Stimulated activated CD4-positive, alpha-beta T cell treated with anti-CD3 and anti-CD28 coated beads, Interleukin-12 subunit alpha, Interleukin-12 subunit beta, amount 100 ng/mL, for 4 hours (primary cell): Measurements from ENCODE around the gene PAPOLB.

Experiments
- DNase-seq: peaks from one replicate; pipeline ENCODE4 v3.0.0-alpha.2; 2020

PAPOLB gene

GRCh38 chr7:4820405-4820966 lies 41.3 kb downstream of the PAPOLB start:
- DNase-seq, result no peak

- DNase-seq, result no peak
Observed at GRCh38 chr7:4819560-4820404, 42.0 kb downstream of the PAPOLB start.

- DNase-seq, result no peak
Observed at GRCh38 chr7:4818000-4818794, 43.6 kb downstream of the PAPOLB start.

DNA sequence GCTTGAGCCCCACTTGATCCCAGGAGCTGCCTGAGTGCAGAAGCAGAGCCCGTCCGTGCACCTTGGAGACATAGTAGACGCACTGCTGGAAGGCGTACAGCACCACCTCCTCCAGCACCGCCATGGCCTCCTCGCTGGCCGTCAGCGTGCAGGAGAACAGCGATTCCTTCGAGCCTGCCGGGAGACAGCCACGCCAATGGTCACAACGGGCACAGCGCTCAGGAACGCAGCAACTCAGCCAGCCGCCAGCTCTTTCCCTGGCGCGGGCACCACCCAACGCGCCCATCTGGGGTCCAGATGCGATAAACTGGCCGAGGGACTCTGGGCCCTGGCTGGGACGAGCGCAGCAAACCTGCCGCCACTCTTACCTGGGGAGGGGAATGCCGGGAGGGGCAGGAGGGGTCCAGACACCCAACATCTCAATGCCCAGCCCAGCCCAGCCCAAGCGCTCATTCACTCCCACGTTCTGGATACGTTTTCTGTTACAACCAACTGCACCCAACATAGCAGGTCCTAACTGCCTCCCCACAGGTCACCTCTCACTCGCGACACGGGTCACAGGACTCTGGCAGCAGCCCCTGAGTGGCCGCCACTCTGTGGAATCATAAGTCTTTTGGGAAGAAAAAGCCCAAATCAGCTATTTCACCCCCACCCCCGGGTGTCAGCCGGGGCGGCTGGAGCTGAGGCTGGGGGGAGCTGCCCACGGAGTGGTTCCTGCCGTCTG lies 44.5 kb downstream of the PAPOLB start:
- no peak for DNase-seq

- DNase-seq, result no peak
Observed at GRCh38 chr7:4816419-4817080, 45.3 kb downstream of the PAPOLB start.

DNA sequence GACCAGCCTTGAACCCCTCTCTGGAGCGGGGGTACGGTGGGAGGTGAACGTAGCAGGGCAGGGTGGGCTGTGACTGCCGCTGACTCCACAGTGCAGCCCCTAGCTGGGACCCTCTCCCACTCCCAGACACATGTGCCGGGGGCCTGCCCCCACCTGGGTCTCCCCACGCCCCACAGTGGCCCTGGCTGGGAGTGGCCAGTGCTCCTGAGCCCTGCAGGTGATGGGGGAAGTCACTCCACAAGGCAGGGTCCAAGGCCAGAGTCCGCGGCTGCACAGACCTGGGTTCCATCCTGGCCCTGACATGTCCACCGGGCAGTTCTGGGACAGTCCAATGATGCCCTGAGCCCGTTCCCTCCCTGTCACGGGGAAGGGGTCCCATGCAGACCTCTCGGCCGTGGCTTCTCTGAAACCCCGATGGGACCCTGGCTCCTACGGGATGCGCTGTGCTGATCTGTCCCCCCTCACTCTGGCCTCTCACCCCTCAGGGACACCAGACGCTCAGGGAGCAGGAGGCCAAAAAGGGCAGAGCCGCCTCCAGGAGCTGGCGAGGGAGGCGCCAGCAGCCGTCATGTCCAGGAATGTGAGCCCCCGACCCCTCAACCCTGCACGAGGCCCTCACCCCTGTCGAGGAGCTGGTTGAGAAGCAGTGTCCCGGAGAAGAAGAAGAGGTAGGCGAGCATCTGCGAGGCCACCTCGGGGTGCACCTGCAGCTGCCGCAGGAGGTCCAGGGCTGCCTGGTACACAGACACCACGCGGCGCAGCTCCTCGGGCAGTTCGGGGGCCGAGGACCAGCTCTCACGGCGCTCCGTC lies 46.0 kb downstream of the PAPOLB start:
- DNase-seq, result no peak

- no peak for DNase-seq
Observed at GRCh38 chr7:4815121-4815520, 46.7 kb downstream of the PAPOLB start.

DNA sequence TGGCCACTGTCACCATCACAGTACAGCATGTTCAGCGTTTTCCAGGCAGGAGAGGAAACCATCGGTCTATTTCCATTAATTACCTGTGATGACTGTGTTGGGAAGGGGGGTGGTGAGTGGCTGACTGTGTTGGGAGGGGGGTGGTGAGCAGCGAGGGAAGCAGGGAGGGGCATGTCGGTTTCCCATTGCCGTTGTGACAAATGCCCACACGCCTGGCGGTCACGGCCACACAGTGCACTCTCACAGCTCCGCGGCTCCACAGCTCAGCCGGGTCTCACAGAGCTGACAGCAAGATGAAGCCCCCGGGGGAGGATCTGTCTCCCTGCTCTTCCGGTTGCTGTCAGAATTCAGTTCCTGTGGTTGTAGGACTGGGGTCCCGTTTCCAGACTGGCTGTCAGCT lies 47.4 kb downstream of the PAPOLB start:
- DNase-seq, result no peak

DNA sequence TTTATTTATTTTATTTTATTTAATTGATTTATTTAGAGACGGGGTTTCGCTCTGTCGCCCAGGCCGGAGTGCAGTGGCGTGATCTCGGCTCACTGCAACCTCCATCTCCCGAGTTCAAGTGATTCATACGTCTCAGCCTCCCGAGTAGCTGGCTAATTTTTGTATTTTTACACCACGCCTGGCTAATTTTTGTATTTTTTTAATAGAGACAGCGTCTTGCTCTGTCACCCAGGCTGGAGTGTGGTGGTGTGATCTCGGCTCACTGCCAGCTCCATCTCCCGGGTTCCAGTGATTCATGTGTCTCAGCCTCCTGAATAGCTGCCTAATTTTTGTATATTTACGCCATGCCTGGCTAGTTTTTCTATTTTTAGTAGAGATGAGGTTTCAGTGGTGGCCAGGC lies 52.2 kb downstream of the PAPOLB start:
- DNase-seq, result no peak

- DNase-seq, result peak; percentile 30
Observed at GRCh38 chr7:4809091-4809591, 52.7 kb downstream of the PAPOLB start.

DNA sequence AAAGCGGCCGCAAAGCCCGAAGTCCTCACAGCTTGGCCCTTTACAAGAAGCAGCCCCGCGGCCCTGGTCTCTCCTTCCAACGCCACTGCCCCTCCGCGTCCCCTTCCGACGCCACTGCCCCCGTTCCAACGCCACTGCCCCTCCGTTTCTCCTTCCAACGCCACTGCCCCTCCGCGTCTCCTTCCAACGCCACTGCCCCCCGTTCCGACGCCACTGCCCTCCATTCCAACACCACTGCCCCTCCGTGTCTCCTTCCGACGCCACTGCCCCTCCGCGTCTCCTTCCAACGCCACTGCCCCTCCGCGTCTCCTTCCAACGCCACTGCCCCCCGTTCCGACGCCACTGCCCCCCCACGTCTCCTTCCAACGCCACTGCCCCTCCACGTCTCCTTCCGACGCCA lies 53.3 kb downstream of the PAPOLB start:
- DNase-seq, result no peak

GRCh38 chr7:4808026-4808425 lies 53.8 kb downstream of the PAPOLB start:
- no peak for DNase-seq
